Activated naive CD4-positive, alpha-beta T cell treated with anti-CD3 and anti-CD28 coated beads, Interleukin-2, amount 50 U/mL, for 72 hours (primary cell): Measurements from ENCODE around the gene MAP4K4. TPM values are rescaled to one million over a fixed set of nuclear protein-coding genes. Genes with fewer than 3 reads are reported as not detected.

Source experiments
- ATAC-seq, 2 donors: fragments of 150-1000 bp; cut with Tn5 transposase; 2 replicates each; pipeline ENCODE4 v1.10.0; 2021; ENCODE audit warnings: mild to moderate bottlenecking in 2 of 2, moderate library complexity in 2 of 2
- DNase-seq, 2 donors: peaks; one replicate each; pipeline ENCODE4 v3.0.0; 2021 to 2022; ENCODE audit warnings: low spot score in 2 of 2
- H3K27ac Mint-ChIP-seq, 2 donors: one replicate each; pipeline ENCODE4 v1.8.0; 2022; ENCODE audit warnings: mild to moderate bottlenecking in 2 of 2, mixed read lengths in 2 of 2
- H3K36me3 Mint-ChIP-seq, 2 donors: one replicate each; pipeline ENCODE4 v1.8.0; 2022; ENCODE audit warnings: mixed read lengths in 2 of 2
- H3K9me3 Mint-ChIP-seq, 2 donors: one replicate each; pipeline ENCODE4 v1.8.0; 2022; ENCODE audit warnings: mixed read lengths in 2 of 2
- total RNA-seq, 2 donors: library from RNA; stranded (reverse); gene quantifications; one replicate each; pipeline ENCODE4 v1.2.3, GENCODE V29; 2022

Gene MAP4K4
- total RNA-seq, 2 donors from 2014 or later: 82.9 to 94.3 TPM

GRCh38 chr2:101832114-101832513 lies 134.6 kb downstream of the MAP4K4 start:
- Mint-ChIP-seq H3K27ac (no peak overlapping the region), H3K9me3 (no peaks in the 10 kb centered on the region), H3K36me3 (peaks cover 11 to 36% of the 10 kb centered on the region in 2 donors)
- ATAC-seq (no peak), DNase-seq (no peak)

- Mint-ChIP-seq H3K27ac (no peak overlapping the region), H3K9me3 (no peaks in the 10 kb centered on the region), H3K36me3 (peaks cover 15 to 42% of the 10 kb centered on the region in 2 donors)
- ATAC-seq: no peak
- DNase-seq: no peak
Measured at GRCh38 chr2:101833890-101834523, 136.5 kb downstream of the MAP4K4 start.

- ATAC-seq: no peak
- peak overlapping the region in 1 of 2 donors; percentile 7 for H3K27ac Mint-ChIP-seq
Measured at GRCh38 chr2:101837354-101837753, 139.8 kb downstream of the MAP4K4 start.

GRCh38 chr2:101841679-101842327 lies 144.3 kb downstream of the MAP4K4 start:
- Mint-ChIP-seq H3K36me3 (peaks cover 19 to 52% of the 10 kb centered on the region in 2 donors), H3K9me3 (no peaks in the 10 kb centered on the region), H3K27ac (peak overlapping the region; percentile 78 to 84)
- ATAC-seq (no peak), DNase-seq (no peak)

More at GRCh38 chr2:101837354-101837753, 139.8 kb downstream of the MAP4K4 start:
- H3K36me3 Mint-ChIP-seq: peaks cover 14 to 35% of the 10 kb centered on the region in 2 donors
- no peak for DNase-seq
- no peaks in the 10 kb centered on the region for H3K9me3 Mint-ChIP-seq

- H3K27ac Mint-ChIP-seq: peak overlapping the region in 1 of 2 donors; percentile 84
- H3K36me3 Mint-ChIP-seq: peaks cover 14 to 45% of the 10 kb centered on the region in 2 donors
- DNase-seq (no peak), ATAC-seq (no peak)
- H3K9me3 Mint-ChIP-seq: no peaks in the 10 kb centered on the region
Measured at GRCh38 chr2:101842471-101842870, 145.0 kb downstream of the MAP4K4 start.

GRCh38 chr2:101843048-101843447 lies 145.5 kb downstream of the MAP4K4 start:
- ATAC-seq (no peak), DNase-seq (no peak)
- Mint-ChIP-seq H3K9me3 (no peaks in the 10 kb centered on the region), H3K36me3 (peaks cover 14 to 45% of the 10 kb centered on the region in 2 donors), H3K27ac (peak overlapping the region in 1 of 2 donors; percentile 84)

GRCh38 chr2:101843471-101843870 lies 146.0 kb downstream of the MAP4K4 start:
- no peak for ATAC-seq
- DNase-seq: no peak
- Mint-ChIP-seq H3K9me3 (no peaks in the 10 kb centered on the region), H3K27ac (no peak overlapping the region), H3K36me3 (peaks cover 14 to 41% of the 10 kb centered on the region in 2 donors)

- no peaks in the 10 kb centered on the region for H3K9me3 Mint-ChIP-seq
- ATAC-seq (no peak), DNase-seq (no peak)
- H3K36me3 Mint-ChIP-seq: peaks cover 14 to 37% of the 10 kb centered on the region in 2 donors
- no peak overlapping the region for H3K27ac Mint-ChIP-seq
Measured at GRCh38 chr2:101844055-101844635, 146.6 kb downstream of the MAP4K4 start.

- no peaks in the 10 kb centered on the region for H3K9me3 Mint-ChIP-seq
- DNase-seq (no peak), ATAC-seq (no peak)
- peaks cover 9 to 29% of the 10 kb centered on the region in 2 donors for H3K36me3 Mint-ChIP-seq
- H3K27ac Mint-ChIP-seq: no peak overlapping the region
Measured at GRCh38 chr2:101846973-101847372, 149.5 kb downstream of the MAP4K4 start.

GRCh38 chr2:101847661-101848339 lies 150.3 kb downstream of the MAP4K4 start:
- Mint-ChIP-seq H3K36me3 (peaks cover 4 to 22% of the 10 kb centered on the region in 2 donors), H3K9me3 (no peaks in the 10 kb centered on the region), H3K27ac (no peak overlapping the region)
- no peak for ATAC-seq
- DNase-seq: no peak

GRCh38 chr2:101848769-101849410 lies 151.4 kb downstream of the MAP4K4 start:
- DNase-seq (no peak), ATAC-seq (no peak)
- Mint-ChIP-seq H3K27ac (peak overlapping the region in 1 of 2 donors; percentile 73), H3K9me3 (no peaks in the 10 kb centered on the region), H3K36me3 (peaks cover 4 to 11% of the 10 kb centered on the region in 2 donors)

GRCh38 chr2:101850450-101850849 lies 152.9 kb downstream of the MAP4K4 start:
- no peak overlapping the region for H3K27ac Mint-ChIP-seq
- no peaks in the 10 kb centered on the region for H3K9me3 Mint-ChIP-seq
- peaks cover 4 to 7% of the 10 kb centered on the region in 2 donors for H3K36me3 Mint-ChIP-seq
- ATAC-seq: no peak
- no peak for DNase-seq

GRCh38 chr2:101850991-101851390 lies 153.5 kb downstream of the MAP4K4 start:
- ATAC-seq: no peak
- Mint-ChIP-seq H3K9me3 (no peaks in the 10 kb centered on the region), H3K36me3 (peaks cover 4 to 7% of the 10 kb centered on the region in 2 donors)

GRCh38 chr2:101852824-101853223 lies 155.3 kb downstream of the MAP4K4 start:
- H3K9me3 Mint-ChIP-seq: no peaks in the 10 kb centered on the region
- no peak for DNase-seq
- ATAC-seq: no peak
- H3K36me3 Mint-ChIP-seq: no peaks in the 10 kb centered on the region
- H3K27ac Mint-ChIP-seq: peak overlapping the region in 1 of 2 donors; percentile 59

More at GRCh38 chr2:101850991-101851390, 153.5 kb downstream of the MAP4K4 start:
- H3K27ac Mint-ChIP-seq: no peak overlapping the region
- no peak for DNase-seq

GRCh38 chr2:101854877-101855276 lies 157.4 kb downstream of the MAP4K4 start:
- no peak overlapping the region for H3K27ac Mint-ChIP-seq
- ATAC-seq: no peak
- no peaks in the 10 kb centered on the region for H3K36me3 Mint-ChIP-seq
- no peak for DNase-seq
- no peaks in the 10 kb centered on the region for H3K9me3 Mint-ChIP-seq

- peak overlapping the region in 1 of 2 donors; percentile 2 for H3K27ac Mint-ChIP-seq
- H3K9me3 Mint-ChIP-seq: no peaks in the 10 kb centered on the region
- no peak for ATAC-seq
- DNase-seq: no peak
- H3K36me3 Mint-ChIP-seq: no peaks in the 10 kb centered on the region
Measured at GRCh38 chr2:101855776-101856175, 158.3 kb downstream of the MAP4K4 start.
